HepG2 (cell line): Measurements from ENCODE around the gene DBNDD1. TPM values are rescaled to one million over a fixed set of nuclear protein-coding genes. Genes with fewer than 3 reads are reported as not detected.
A peak's percentile ranks its signal among the peaks of the same experiment; 100 is the strongest.

Source experiments
- BATF2 ChIP-seq: sonication (generic); formaldehyde crosslinking; IDR thresholded peaks from 2 replicates; pipeline ENCODE4 v1.8.0; 2022; ENCODE audit warnings: mild to moderate bottlenecking, missing genetic modification reagents, moderate library complexity
- CHD2 ChIP-seq: IDR thresholded peaks from 2 replicates; pipeline ENCODE4 v1.6.1; 2011; ENCODE audit warnings: low read depth, low read length, improper control_type of control experiment
- E2F1 ChIP-seq: sonication (generic); formaldehyde crosslinking; IDR thresholded peaks from 2 replicates; pipeline ENCODE4 v1.5.0; 2020; ENCODE audit warnings: missing genetic modification reagents
- FIP1L1 ChIP-seq: fragments of 200-400 bp; formaldehyde crosslinking; IDR thresholded peaks from 2 replicates; pipeline ENCODE4 v1.6.1; 2018; ENCODE audit warnings: low read depth, mild to moderate bottlenecking, low read length, moderate library complexity, borderline replicate concordance; ENCODE audit not compliant: insufficient read depth
- FOXC1 ChIP-seq: sonication (generic); formaldehyde crosslinking; IDR thresholded peaks from 2 replicates; pipeline ENCODE4 v1.8.0; 2022; ENCODE audit warnings: mild to moderate bottlenecking, missing genetic modification reagents, borderline replicate concordance
- IKZF4 ChIP-seq: sonication (generic); formaldehyde crosslinking; IDR thresholded peaks from 2 replicates; pipeline ENCODE4 v1.5.1; 2020; ENCODE audit warnings: borderline replicate concordance, mild to moderate bottlenecking, low read depth, missing genetic modification reagents; ENCODE audit errors: not compliant biosample characterization
- JDP2 ChIP-seq: sonication (generic); formaldehyde crosslinking; IDR thresholded peaks from 2 replicates; pipeline ENCODE4 v1.8.1; 2022; ENCODE audit warnings: missing genetic modification reagents, borderline replicate concordance
- KDM2A ChIP-seq: sonication (generic); formaldehyde crosslinking; IDR thresholded peaks from 2 replicates; pipeline ENCODE4 v1.4.0; 2020; ENCODE audit warnings: low read depth, missing genetic modification reagents, borderline replicate concordance
- KDM3A ChIP-seq: IDR thresholded peaks from 2 replicates; pipeline ENCODE4 v1.6.1; 2018; ENCODE audit warnings: low read depth, missing compliant biosample characterization
- MEF2D ChIP-seq: sonication (generic); formaldehyde crosslinking; IDR thresholded peaks from 2 replicates; pipeline ENCODE4 v1.5.1; 2020; ENCODE audit warnings: mild to moderate bottlenecking, missing genetic modification reagents
- MNT ChIP-seq: fragments of 450-650 bp; IDR thresholded peaks from 2 replicates; pipeline ENCODE4 v1.6.1; 2016
- MXD3 ChIP-seq: IDR thresholded peaks from 2 replicates; pipeline ENCODE4 v1.6.1; 2016; ENCODE audit warnings: mild to moderate bottlenecking, missing biosample characterization, missing genetic modification reagents
- TARDBP ChIP-seq: sonication (generic); formaldehyde crosslinking; IDR thresholded peaks from 2 replicates; pipeline ENCODE4 v1.8.0; 2022; ENCODE audit warnings: mild to moderate bottlenecking, missing genetic modification reagents
- ZNF260 ChIP-seq: sonication (generic); formaldehyde crosslinking; IDR thresholded peaks from 2 replicates; pipeline ENCODE4 v1.4.0; 2020; ENCODE audit warnings: missing genetic modification reagents, low read depth, mild to moderate bottlenecking, borderline replicate concordance
- ZNF501 ChIP-seq: sonication (generic); formaldehyde crosslinking; IDR thresholded peaks from 2 replicates; pipeline ENCODE4 v1.5.1; 2020; ENCODE audit warnings: mild to moderate bottlenecking, moderate library complexity, missing genetic modification reagents
- ZNF775 ChIP-seq: sonication (generic); formaldehyde crosslinking; IDR thresholded peaks from 2 replicates; pipeline ENCODE4 v1.4.0; 2020; ENCODE audit warnings: missing genetic modification reagents, mild to moderate bottlenecking, moderate library complexity, borderline replicate concordance
- ZSCAN21 ChIP-seq: sonication (generic); formaldehyde crosslinking; IDR thresholded peaks from 2 replicates; pipeline ENCODE4 v1.8.0; 2022; ENCODE audit warnings: mild to moderate bottlenecking, missing genetic modification reagents, moderate library complexity, borderline replicate concordance
- polyA plus RNA-seq, 8 experiments: library from polyadenylated mRNA; depleted of rRNA in 3 of 8; stranded (reverse) in 7 of 8; unstranded in 1 of 8; fragments of >200 nt; fragmentation: Illumina TruSeq in 4 of 8; extraction: Trizol in 4 of 8; gene quantifications; 2 replicates each; pipeline versions ENCODE4 v1.2.1 to v1.2.3, GENCODE V29; 2011 to 2016; ENCODE audit warnings: low read depth in 4 of 8, missing spikeins in 1 of 8, mixed read lengths in 1 of 8; ENCODE audit not compliant: insufficient read depth in 1 of 8
- total RNA-seq, 5 experiments: library from RNA; depleted of rRNA; stranded (reverse); fragments of >200 nt; fragmentation: Illumina TruSeq; extraction: Trizol; gene quantifications; 2 replicates each; pipeline ENCODE4 v1.2.3, GENCODE V29; 2016; ENCODE audit warnings: low read depth in 1 of 5
- TF ChIP-seq, protein P1 (sequence below): sonication (generic); formaldehyde crosslinking; IDR thresholded peaks from 2 replicates; pipeline ENCODE4 v1.4.0; 2020; ENCODE audit warnings: mild to moderate bottlenecking, low read depth, missing genetic modification reagents
- TF ChIP-seq, protein P2 (sequence below): sonication (generic); formaldehyde crosslinking; IDR thresholded peaks from 2 replicates; pipeline ENCODE4 v1.8.1; 2023; ENCODE audit warnings: mild to moderate bottlenecking, missing genetic modification reagents

DBNDD1 gene
- total and polyA plus RNA-seq, 2 of the 13 experiments (the other 11 are each of a cell fraction or from before 2014, with no cell fraction given) = 17.0 to 40.4 TPM

DNA sequence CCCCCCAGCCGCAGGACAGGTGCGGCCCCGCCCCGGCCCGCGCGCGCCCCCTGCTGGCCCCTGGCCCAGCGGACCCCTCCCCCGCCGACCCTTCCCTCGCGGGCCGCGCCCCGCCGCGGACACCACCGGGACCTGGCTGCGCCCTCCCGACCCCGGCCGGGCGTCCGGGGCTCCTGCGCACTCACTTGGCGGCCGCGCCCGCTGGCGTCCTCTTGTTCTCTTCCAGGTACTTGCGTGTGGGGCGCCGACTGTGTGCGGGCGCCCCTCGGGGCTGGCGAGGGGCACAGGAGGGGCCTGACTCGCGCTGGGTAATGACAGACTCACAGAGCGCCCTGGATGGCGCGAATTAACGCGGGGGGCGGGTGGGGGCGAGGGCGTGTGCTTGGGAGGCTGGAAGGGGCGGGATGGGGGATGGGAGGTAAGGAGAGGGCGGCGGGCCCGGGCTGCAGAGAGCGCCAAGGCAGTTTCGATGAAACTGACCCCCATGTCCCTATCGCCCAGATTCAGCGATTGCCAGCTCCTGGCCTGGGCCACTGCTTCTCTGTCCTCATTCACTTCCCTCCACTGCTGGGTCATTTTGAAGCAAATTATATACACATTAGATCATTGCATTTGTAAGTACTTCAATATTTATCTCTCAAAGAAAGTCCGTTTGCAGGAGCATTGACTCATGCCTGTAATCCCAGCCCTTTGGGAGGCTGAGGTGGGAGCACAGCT is 445 bp upstream of the DBNDD1 start (continued):
- TF ChIP-seq, protein P1, sequence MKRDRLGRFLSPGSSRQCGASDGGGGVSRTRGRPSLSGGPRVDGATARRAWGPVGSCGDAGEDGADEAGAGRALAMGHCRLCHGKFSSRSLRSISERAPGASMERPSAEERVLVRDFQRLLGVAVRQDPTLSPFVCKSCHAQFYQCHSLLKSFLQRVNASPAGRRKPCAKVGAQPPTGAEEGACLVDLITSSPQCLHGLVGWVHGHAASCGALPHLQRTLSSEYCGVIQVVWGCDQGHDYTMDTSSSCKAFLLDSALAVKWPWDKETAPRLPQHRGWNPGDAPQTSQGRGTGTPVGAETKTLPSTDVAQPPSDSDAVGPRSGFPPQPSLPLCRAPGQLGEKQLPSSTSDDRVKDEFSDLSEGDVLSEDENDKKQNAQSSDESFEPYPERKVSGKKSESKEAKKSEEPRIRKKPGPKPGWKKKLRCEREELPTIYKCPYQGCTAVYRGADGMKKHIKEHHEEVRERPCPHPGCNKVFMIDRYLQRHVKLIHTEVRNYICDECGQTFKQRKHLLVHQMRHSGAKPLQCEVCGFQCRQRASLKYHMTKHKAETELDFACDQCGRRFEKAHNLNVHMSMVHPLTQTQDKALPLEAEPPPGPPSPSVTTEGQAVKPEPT = no peak
- TF ChIP-seq ZSCAN21 (CRISPR knock-in tag) (no peak; the same call in 1 of the 2 replicates), ZNF260 (no peak), MEF2D (CRISPR knock-in tag) (no peak), KDM2A (CRISPR knock-in tag) (no peak; the same call in none of the 2 replicates), MNT (no peak), TARDBP (CRISPR knock-in tag) (no peak), FIP1L1 (no peak), JDP2 (CRISPR knock-in tag) (no peak), ZNF501 (CRISPR knock-in tag) (no peak), KDM3A (CRISPR knock-in tag) (no peak), CHD2 (peak; percentile 19; the same call in 1 of the 2 replicates), MXD3 (no peak), ZNF775 (CRISPR knock-in tag) (no peak), BATF2 (CRISPR knock-in tag) (no peak), FOXC1 (CRISPR knock-in tag) (no peak), IKZF4 (CRISPR knock-in tag) (peak; percentile 49), E2F1 (no peak)
- TF ChIP-seq, protein P2, sequence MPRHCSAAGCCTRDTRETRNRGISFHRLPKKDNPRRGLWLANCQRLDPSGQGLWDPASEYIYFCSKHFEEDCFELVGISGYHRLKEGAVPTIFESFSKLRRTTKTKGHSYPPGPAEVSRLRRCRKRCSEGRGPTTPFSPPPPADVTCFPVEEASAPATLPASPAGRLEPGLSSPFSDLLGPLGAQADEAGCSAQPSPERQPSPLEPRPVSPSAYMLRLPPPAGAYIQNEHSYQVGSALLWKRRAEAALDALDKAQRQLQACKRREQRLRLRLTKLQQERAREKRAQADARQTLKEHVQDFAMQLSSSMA = no peak
